WERI-Rb-1 (cell line): ENCODE results near the gene CLEC7A.

Experiments
- DNase-seq: peaks from one replicate; pipeline ENCODE4 v3.0.0-alpha.2; 2020
- H3K27ac ChIP-seq: fragments of 250-450 bp; sonication (Bioruptor Pico); 2 replicates; pipeline ENCODE4 v1.5.1; 2020; ENCODE audit warnings: mild to moderate bottlenecking, moderate library complexity
- H3K27me3 ChIP-seq: fragments of 250-450 bp; sonication (Bioruptor Pico); 2 replicates; pipeline ENCODE4 v1.5.1; 2021; ENCODE audit warnings: mild to moderate bottlenecking, low read depth, moderate library complexity; ENCODE audit not compliant: insufficient read depth, severe bottlenecking
- H3K36me3 ChIP-seq: fragments of 250-450 bp; sonication (Bioruptor Pico); 2 replicates; pipeline ENCODE4 v1.5.1; 2020; ENCODE audit warnings: mild to moderate bottlenecking, moderate library complexity
- H3K4me3 ChIP-seq: 2 replicates; pipeline ENCODE4 v1.5.1; 2011; ENCODE audit warnings: low read depth, mild to moderate bottlenecking, control low read depth, low read length
- H3K9me3 ChIP-seq: fragments of 250-450 bp; sonication (Bioruptor Pico); 2 replicates; pipeline ENCODE4 v1.5.1; 2021; ENCODE audit warnings: mild to moderate bottlenecking, moderate library complexity; ENCODE audit not compliant: severe bottlenecking
- CTCF ChIP-seq: IDR thresholded peaks from 2 replicates; pipeline ENCODE4 v1.5.1; 2011; ENCODE audit warnings: low read depth, mild to moderate bottlenecking, control low read depth, inconsistent platforms, low read length

Gene CLEC7A

GRCh38 chr12:10171973-10172728 lies 42.2 kb upstream of the CLEC7A start, which contains the start of gene OLR1:
OLR1 (minus strand) TSS chr12:10172132; CDS start chr12:10172077, 55 bp downstream.
- TF ChIP-seq CTCF: no peak
- H3K27ac ChIP-seq: no peak within 1 kb of the TSS
- no peak for DNase-seq
- H3K9me3 ChIP-seq: no peaks in the 10 kb centered on the region
- H3K36me3 ChIP-seq: no peaks in the 10 kb centered on the region
- no peak within 1 kb of the TSS for H3K4me3 ChIP-seq
- H3K27me3 ChIP-seq: no peaks in the 10 kb centered on the region

GRCh38 chr12:10170216-10170615 lies 40.2 kb upstream of the CLEC7A start:
- no peak for DNase-seq
- no peak for TF ChIP-seq CTCF
- no peaks in the 10 kb centered on the region for H3K27me3 ChIP-seq
- H3K27ac ChIP-seq: no peak overlapping the region
- H3K9me3 ChIP-seq: no peaks in the 10 kb centered on the region
- no peak overlapping the region for H3K4me3 ChIP-seq
- no peaks in the 10 kb centered on the region for H3K36me3 ChIP-seq

GRCh38 chr12:10169104-10169503 lies 39.1 kb upstream of the CLEC7A start:
- no peaks in the 10 kb centered on the region for H3K9me3 ChIP-seq
- no peaks in the 10 kb centered on the region for H3K27me3 ChIP-seq
- no peaks in the 10 kb centered on the region for H3K36me3 ChIP-seq
- DNase-seq: no peak
- H3K27ac ChIP-seq: no peak overlapping the region
- no peak overlapping the region for H3K4me3 ChIP-seq
- TF ChIP-seq CTCF: no peak

GRCh38 chr12:10167599-10167998 lies 37.6 kb upstream of the CLEC7A start:
- Histone ChIP-seq H3K36me3 (no peaks in the 10 kb centered on the region), H3K27me3 (no peaks in the 10 kb centered on the region), H3K4me3 (no peak overlapping the region), H3K9me3 (no peaks in the 10 kb centered on the region), H3K27ac (no peak overlapping the region)
- TF ChIP-seq CTCF: no peak
- no peak for DNase-seq

GRCh38 chr12:10165421-10165820 lies 35.4 kb upstream of the CLEC7A start:
- H3K9me3 ChIP-seq: no peaks in the 10 kb centered on the region
- no peaks in the 10 kb centered on the region for H3K36me3 ChIP-seq
- no peak overlapping the region for H3K4me3 ChIP-seq
- no peaks in the 10 kb centered on the region for H3K27me3 ChIP-seq
- TF ChIP-seq CTCF: no peak
- no peak overlapping the region for H3K27ac ChIP-seq
- no peak for DNase-seq

- H3K36me3 ChIP-seq: no peaks in the 10 kb centered on the region
- TF ChIP-seq CTCF: no peak
- no peaks in the 10 kb centered on the region for H3K9me3 ChIP-seq
- no peak overlapping the region for H3K4me3 ChIP-seq
- H3K27ac ChIP-seq: no peak overlapping the region
- no peaks in the 10 kb centered on the region for H3K27me3 ChIP-seq
- no peak for DNase-seq
Measured at GRCh38 chr12:10163084-10163483, 33.1 kb upstream of the CLEC7A start.
